H9 (cell line): ENCODE data around the gene TTC28. TPM values are rescaled to one million over a fixed set of nuclear protein-coding genes. Genes with fewer than 3 reads are reported as not detected.
A peak's percentile ranks its signal among the peaks of the same experiment; 100 is the strongest.

Experiments used
- DNase-seq: peaks from one replicate; pipeline ENCODE4 v3.0.0-alpha.2; 2017
- H2AFZ ChIP-seq: one replicate; pipeline ENCODE4 v1.6.1; 2013; ENCODE audit warnings: mild to moderate bottlenecking, low read length, control low read depth, moderate library complexity
- H2AK5ac ChIP-seq: 2 replicates; pipeline ENCODE4 v1.6.1; 2013; ENCODE audit warnings: low read length, control low read depth, mixed read lengths; ENCODE audit not compliant: insufficient read length
- H2BK120ac ChIP-seq: one replicate; pipeline ENCODE4 v1.6.1; 2013; ENCODE audit warnings: low read depth, mild to moderate bottlenecking, low read length, control low read depth, inconsistent platforms; ENCODE audit not compliant: poor library complexity, severe bottlenecking
- H2BK12ac ChIP-seq: 2 replicates; pipeline ENCODE4 v1.6.1; 2013; ENCODE audit warnings: low read length, control low read depth, mixed read lengths, low read depth; ENCODE audit not compliant: insufficient read length
- H2BK15ac ChIP-seq: 2 replicates; pipeline ENCODE4 v1.6.1; 2013; ENCODE audit warnings: low read depth, low read length, control low read depth
- H2BK20ac ChIP-seq: one replicate; pipeline ENCODE4 v1.6.1; 2013; ENCODE audit warnings: low read depth, mild to moderate bottlenecking, low read length, control low read depth, inconsistent platforms; ENCODE audit not compliant: poor library complexity, severe bottlenecking
- H2BK5ac ChIP-seq: 2 replicates; pipeline ENCODE4 v1.6.1; 2013; ENCODE audit warnings: low read length, control low read depth, mixed read lengths; ENCODE audit not compliant: insufficient read length
- H3K14ac ChIP-seq: 2 replicates; pipeline ENCODE4 v1.6.1; 2013; ENCODE audit warnings: low read length, control low read depth; ENCODE audit not compliant: insufficient read depth
- H3K18ac ChIP-seq: 2 replicates; pipeline ENCODE4 v1.6.1; 2013; ENCODE audit warnings: low read depth, mild to moderate bottlenecking, mixed read lengths, low read length, control low read depth; ENCODE audit not compliant: insufficient read length
- H3K23ac ChIP-seq: 2 replicates; pipeline ENCODE4 v1.6.1; 2013; ENCODE audit warnings: low read length, control low read depth, mixed read lengths, low read depth; ENCODE audit not compliant: insufficient read length
- H3K23me2 ChIP-seq: 2 replicates; pipeline ENCODE4 v1.6.1; 2013; ENCODE audit warnings: low read depth, mild to moderate bottlenecking, mixed read lengths, low read length, control low read depth; ENCODE audit not compliant: insufficient read length, poor library complexity, severe bottlenecking
- H3K27ac ChIP-seq: 2 replicates; pipeline ENCODE4 v1.5.1; 2013; ENCODE audit warnings: low read length, control low read depth, mixed read lengths, low read depth; ENCODE audit not compliant: insufficient read length
- H3K27me3 ChIP-seq: 2 replicates; pipeline ENCODE4 v1.6.1; 2013; ENCODE audit warnings: low read length, control low read depth, inconsistent platforms; ENCODE audit not compliant: insufficient read depth
- H3K4ac ChIP-seq: 2 replicates; pipeline ENCODE4 v1.6.1; 2013; ENCODE audit warnings: low read depth, mild to moderate bottlenecking, control low read depth, inconsistent platforms, low read length, moderate library complexity
- H3K4me1 ChIP-seq: 2 replicates; pipeline ENCODE4 v1.6.1; 2013; ENCODE audit warnings: low read length, control low read depth, inconsistent platforms; ENCODE audit not compliant: insufficient read depth
- H3K4me2 ChIP-seq: 2 replicates; pipeline ENCODE4 v1.6.1; 2013; ENCODE audit warnings: low read length, control low read depth, mixed read lengths; ENCODE audit not compliant: insufficient read length, insufficient read depth
- H3K56ac ChIP-seq: 2 replicates; pipeline ENCODE4 v1.6.1; 2013; ENCODE audit warnings: low read depth, mild to moderate bottlenecking, mixed read lengths, low read length, control low read depth; ENCODE audit not compliant: insufficient read length
- H3K79me1 ChIP-seq: 2 replicates; pipeline ENCODE4 v1.6.1; 2013; ENCODE audit warnings: low read depth, mild to moderate bottlenecking, moderate library complexity, low read length, control low read depth, inconsistent platforms; ENCODE audit not compliant: insufficient read depth, poor library complexity, severe bottlenecking
- H3K79me2 ChIP-seq: 2 replicates; pipeline ENCODE4 v1.6.1; 2013; ENCODE audit warnings: low read length, control low read depth, inconsistent platforms; ENCODE audit not compliant: insufficient read depth
- H3K9ac ChIP-seq: 2 replicates; pipeline ENCODE4 v1.6.1; 2013; ENCODE audit warnings: low read length, control low read depth, mixed read lengths; ENCODE audit not compliant: insufficient read length; ENCODE audit errors: extremely low read depth
- H3K9me3 ChIP-seq: one replicate; pipeline ENCODE4 v1.6.1; 2013; ENCODE audit warnings: low read depth, low read length, inconsistent platforms; ENCODE audit not compliant: control insufficient read depth
- H3T11ph ChIP-seq: one replicate; pipeline ENCODE4 v1.6.1; 2013; ENCODE audit warnings: mild to moderate bottlenecking, low read length, control low read depth, inconsistent platforms
- H4K20me1 ChIP-seq: one replicate; pipeline ENCODE4 v1.6.1; 2013; ENCODE audit not compliant: control insufficient read depth, insufficient read length, insufficient read depth
- H4K5ac ChIP-seq: 2 replicates; pipeline ENCODE4 v1.6.1; 2013; ENCODE audit warnings: low read depth, mild to moderate bottlenecking, mixed read lengths, low read length, control low read depth; ENCODE audit not compliant: insufficient read length
- H4K8ac ChIP-seq: replicated peaks from 2 replicates; pipeline ENCODE4 v1.6.1; 2013; ENCODE audit warnings: low read length, control low read depth, mixed read lengths, low read depth; ENCODE audit not compliant: insufficient read length
- H4K91ac ChIP-seq: 2 replicates; pipeline ENCODE4 v1.6.1; 2013; ENCODE audit warnings: low read depth, mild to moderate bottlenecking, moderate library complexity, mixed read lengths, low read length, control low read depth; ENCODE audit not compliant: insufficient read length
- H3K27ac Mint-ChIP-seq, 3 experiments: 2 replicates in 2 of 3; 3 replicates in 1 of 3; pipeline ENCODE4 v1.8.0; 2020 to 2021; ENCODE audit warnings: mixed read lengths in 3 of 3, mild to moderate bottlenecking in 1 of 3, moderate library complexity in 1 of 3
- H3K27me3 Mint-ChIP-seq: 2 replicates; pipeline ENCODE4 v1.8.0; 2021; ENCODE audit warnings: low read depth, mild to moderate bottlenecking, moderate library complexity, mixed read lengths
- H3K36me3 Mint-ChIP-seq, 3 experiments: 2 replicates in 2 of 3; 3 replicates in 1 of 3; pipeline ENCODE4 v1.8.0; 2020 to 2021; ENCODE audit warnings: low read depth in 3 of 3, mixed read lengths in 3 of 3; ENCODE audit not compliant: insufficient read depth in 1 of 3
- H3K4me1 Mint-ChIP-seq, 2 experiments: 2 replicates each; pipeline ENCODE4 v1.8.0; 2020; ENCODE audit warnings: mixed read lengths in 2 of 2
- H3K4me3 Mint-ChIP-seq, 2 experiments: 2 replicates in 1 of 2; 3 replicates in 1 of 2; pipeline ENCODE4 v1.8.0; 2020 to 2021; ENCODE audit warnings: mild to moderate bottlenecking in 2 of 2, mixed read lengths in 2 of 2, moderate library complexity in 1 of 2
- H3K9me3 Mint-ChIP-seq, 2 experiments: 2 replicates in 1 of 2; 3 replicates in 1 of 2; pipeline ENCODE4 v1.8.0; 2020; ENCODE audit warnings: mild to moderate bottlenecking in 2 of 2, mixed read lengths in 2 of 2, moderate library complexity in 1 of 2
- CTCF ChIP-seq: fragments of 200-600 bp; sonication (generic); conservative IDR thresholded peaks from 3 replicates; pipeline ENCODE4 v1.8.0; 2021; ENCODE audit warnings: antibody characterized with exemption, mild to moderate bottlenecking
- WGBS: extraction: QIAGEN DNeasy Blood & Tissue Kit; methylation state at CpG from one replicate; pipeline ENCODE4 v1.1.7; 2013; ENCODE audit warnings: missing lambda C conversion rate, low lambda C conversion rate, mixed read lengths; ENCODE audit not compliant: insufficient read length; ENCODE audit errors: extremely low coverage; 5-methylcytosine and 5-hydroxymethylcytosine counted together
- total RNA-seq: library from RNA; stranded (reverse); gene quantifications from 2 replicates; pipeline ENCODE4 v1.2.1, GENCODE V29; 2021

Gene TTC28
- total RNA-seq, 1 experiment from 2014 or later: 13.6 TPM

GRCh38 chr22:28582806-28583205 is 96.8 kb downstream of the TTC28 start:
- H3K27me3 Mint-ChIP-seq: peaks cover 10% of the 10 kb centered on the region
- no peaks in the 10 kb centered on the region for H3K79me1 ChIP-seq
- no peak overlapping the region for H3K9ac ChIP-seq
- no peak overlapping the region for H2BK5ac ChIP-seq
- H3K4me1 ChIP-seq: no peaks in the 10 kb centered on the region; the same call in 1 of the 2 replicates
- H2BK120ac ChIP-seq: no peak overlapping the region
- H3K36me3 Mint-ChIP-seq: no peaks in the 10 kb centered on the region
- H2AFZ ChIP-seq: no peak overlapping the region
- H3K4me1 Mint-ChIP-seq: peaks cover 5 to 14% of the 10 kb centered on the region in 2 experiments
- no peak overlapping the region for H3K18ac ChIP-seq
- H3K23ac ChIP-seq: no peak overlapping the region
- DNase-seq: no peak
- H4K20me1 ChIP-seq: no peaks in the 10 kb centered on the region
- no peaks in the 10 kb centered on the region for H3K27me3 ChIP-seq
- peak overlapping the region in 1 of 3 experiments; percentile 65; a peak in 1 of 7 replicates for H3K27ac Mint-ChIP-seq
- H3K23me2 ChIP-seq: no peaks in the 10 kb centered on the region
- H3K4ac ChIP-seq: no peak overlapping the region
- no peak overlapping the region for H3T11ph ChIP-seq
- no peak overlapping the region for H2BK20ac ChIP-seq
- no peak overlapping the region for H2AK5ac ChIP-seq
- H2BK15ac ChIP-seq: no peak overlapping the region
- H4K5ac ChIP-seq: no peak overlapping the region
- H3K9me3 Mint-ChIP-seq: no peaks in the 10 kb centered on the region
- H3K79me2 ChIP-seq: no peaks in the 10 kb centered on the region
- no peak overlapping the region for H3K56ac ChIP-seq
- no peaks in the 10 kb centered on the region for H3K9me3 ChIP-seq
- no peak overlapping the region for H2BK12ac ChIP-seq
- no peak overlapping the region for H3K14ac ChIP-seq
- no peak overlapping the region for H4K91ac ChIP-seq
- no CpG with 5 or more reads among the region's 3 CpGs for WGBS
- H3K4me3 Mint-ChIP-seq: no peak overlapping the region
- TF ChIP-seq CTCF: no peak
- H3K27ac ChIP-seq: no peak overlapping the region
- no peak overlapping the region for H4K8ac ChIP-seq
- H3K4me2 ChIP-seq: no peak overlapping the region
